Liver (tissue), 9 donors: ENCODE results near the gene GOLGA6L22. TPM values are rescaled to one million over a fixed set of nuclear protein-coding genes. Genes with fewer than 3 reads are reported as not detected.
"Not testable (repeated sequence)": the region's sequence is repeated elsewhere in the genome, so short reads cannot be mapped to it uniquely, and the experiment has no call there.

Source experiments
- DNase-seq: peaks from one replicate; pipeline ENCODE4 v3.0.0-alpha.2; 2017; ENCODE audit warnings: low spot score
- H3K27ac ChIP-seq, 2 donors: one replicate each; pipeline ENCODE4 v1.7.0; 2013; ENCODE audit warnings: inconsistent platforms in 2 of 2, low read length in 2 of 2, control low read depth in 1 of 2, low read depth in 1 of 2, mild to moderate bottlenecking in 1 of 2
- H3K27me3 ChIP-seq, 4 donors: one replicate each; pipeline versions ENCODE4 v1.6.1 to v1.7.0; 2013; ENCODE audit warnings: low read length in 3 of 4, inconsistent platforms in 1 of 4, mild to moderate bottlenecking in 1 of 4, moderate library complexity in 1 of 4; ENCODE audit not compliant: control insufficient read depth in 4 of 4, insufficient read depth in 4 of 4
- H3K36me3 ChIP-seq, 4 donors: one replicate each; pipeline versions ENCODE4 v1.6.1 to v1.7.0; 2013; ENCODE audit warnings: low read length in 3 of 4, mild to moderate bottlenecking in 3 of 4, low read depth in 1 of 4, moderate library complexity in 1 of 4; ENCODE audit not compliant: control insufficient read depth in 4 of 4, insufficient read depth in 3 of 4
- H3K4me1 ChIP-seq, 4 donors: one replicate each; pipeline versions ENCODE4 v1.6.1 to v1.7.0; 2013; ENCODE audit warnings: low read length in 3 of 4, mild to moderate bottlenecking in 3 of 4, moderate library complexity in 1 of 4; ENCODE audit not compliant: control insufficient read depth in 4 of 4, insufficient read depth in 4 of 4
- H3K4me3 ChIP-seq, 3 donors: one replicate each; pipeline versions ENCODE4 v1.6.1 to v1.7.0; 2013; ENCODE audit warnings: low read length in 3 of 3, control low read depth in 1 of 3, low read depth in 1 of 3, mild to moderate bottlenecking in 1 of 3
- H3K9ac ChIP-seq, 2 donors: one replicate each; pipeline ENCODE4 v1.7.0; 2013; ENCODE audit warnings: low read length in 2 of 2, mild to moderate bottlenecking in 2 of 2, moderate library complexity in 2 of 2, control low read depth in 1 of 2, low read depth in 1 of 2
- H3K9me3 ChIP-seq, 4 donors: one replicate each; pipeline versions ENCODE4 v1.6.1 to v1.7.0; 2013; ENCODE audit warnings: low read length in 3 of 4; ENCODE audit not compliant: control insufficient read depth in 4 of 4
- WGBS: extraction: QIAGEN DNeasy Blood & Tissue Kit; methylation state at CpG from one replicate; pipeline ENCODE4 v1.1.7; 2013; 5-methylcytosine and 5-hydroxymethylcytosine counted together
- polyA plus RNA-seq, 2 donors: library from polyadenylated mRNA; stranded (reverse) in 1 of 2; unstranded in 1 of 2; fragments of 200-250 nt in 1 of 2; fragments of >200 nt in 1 of 2; fragmentation: Nextera tagmentation in 1 of 2; extraction: Ambion mirVana in 1 of 2; gene quantifications; one replicate each; pipeline versions ENCODE4 v1.2.1 to v1.2.3, GENCODE V29; 2013 to 2015
- total RNA-seq, 2 donors: library from RNA; depleted of rRNA; stranded (reverse); fragments of >200 nt; gene quantifications; one replicate each; pipeline ENCODE4 v1.2.3, GENCODE V29; 2014
- donor health status: healthy.
- donor health status: healthy.
- donor health status: healthy.
- donor health status: healthy.
- donor health status: healthy.

GOLGA6L22 gene
- not detected for total RNA-seq
- not detected for polyA plus RNA-seq

GRCh38 chr15:22458603-22459002 lies at the start of gene GOLGA6L22:
Gene GOLGA6L22, plus strand, starts transcription at chr15:22458903. Its CDS starts 91 bp downstream, at chr15:22458994.
- WGBS, result no CpG with 5 or more reads among the region's 7 CpGs

DNA sequence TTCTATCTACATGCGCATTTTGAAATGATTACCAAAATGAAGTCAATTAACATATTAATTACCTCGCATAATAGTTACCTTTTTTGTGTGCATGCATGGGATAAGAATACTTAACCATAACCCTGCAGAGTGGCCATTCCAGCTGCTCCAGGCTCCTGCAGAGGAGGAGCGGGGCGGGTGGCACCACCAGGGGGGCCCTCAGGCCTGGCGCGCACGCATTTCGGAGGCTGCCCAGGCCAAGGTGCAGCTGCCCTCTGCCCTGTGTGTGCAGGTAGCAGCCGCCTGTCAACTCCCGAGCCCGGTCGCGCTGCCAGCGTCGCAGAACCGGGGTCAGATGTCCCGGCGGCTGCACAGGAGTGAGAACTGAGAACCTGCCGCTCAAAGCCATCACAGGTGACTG lies 41.4 kb upstream of the GOLGA6L22 start:
- H3K36me3 ChIP-seq, H3K27ac ChIP-seq, H3K9ac ChIP-seq, H3K4me3 ChIP-seq, H3K4me1 ChIP-seq, H3K27me3 ChIP-seq, DNase-seq, H3K9me3 ChIP-seq: not testable (repeated sequence)
- WGBS, result 49% methylated on average over 8 of the region's 19 CpGs

More at GRCh38 chr15:22458603-22459002, at the start of gene GOLGA6L22:
- not testable (repeated sequence) for H3K27me3 ChIP-seq, H3K9ac ChIP-seq, H3K4me3 ChIP-seq, H3K4me1 ChIP-seq, DNase-seq, H3K36me3 ChIP-seq, H3K9me3 ChIP-seq, H3K27ac ChIP-seq

DNA sequence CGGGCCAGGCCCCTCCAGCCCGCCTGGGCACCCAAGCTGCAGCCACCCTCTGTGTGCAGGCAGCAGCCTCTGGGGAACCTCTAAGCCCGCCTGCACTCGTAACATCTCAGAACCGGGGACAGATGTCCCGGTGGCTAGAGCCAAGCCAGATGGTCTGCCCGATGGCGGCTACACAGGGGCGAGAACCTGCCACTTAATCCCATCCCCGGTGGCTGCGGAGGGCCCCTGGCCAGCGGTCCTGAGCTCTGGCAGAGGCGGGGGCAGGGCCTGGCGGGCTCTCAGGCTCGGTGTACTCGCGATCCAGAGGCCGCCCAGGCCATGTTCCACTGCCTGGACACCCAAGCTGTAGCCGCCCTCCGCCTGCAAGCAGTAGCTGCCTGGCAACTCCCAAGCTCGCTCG lies 40.9 kb upstream of the GOLGA6L22 start:
- 44% methylated on average over 10 of the region's 22 CpGs for WGBS
- H3K27ac ChIP-seq, H3K9ac ChIP-seq, H3K4me1 ChIP-seq, H3K9me3 ChIP-seq, H3K4me3 ChIP-seq, H3K36me3 ChIP-seq, DNase-seq, H3K27me3 ChIP-seq: not testable (repeated sequence)

DNA sequence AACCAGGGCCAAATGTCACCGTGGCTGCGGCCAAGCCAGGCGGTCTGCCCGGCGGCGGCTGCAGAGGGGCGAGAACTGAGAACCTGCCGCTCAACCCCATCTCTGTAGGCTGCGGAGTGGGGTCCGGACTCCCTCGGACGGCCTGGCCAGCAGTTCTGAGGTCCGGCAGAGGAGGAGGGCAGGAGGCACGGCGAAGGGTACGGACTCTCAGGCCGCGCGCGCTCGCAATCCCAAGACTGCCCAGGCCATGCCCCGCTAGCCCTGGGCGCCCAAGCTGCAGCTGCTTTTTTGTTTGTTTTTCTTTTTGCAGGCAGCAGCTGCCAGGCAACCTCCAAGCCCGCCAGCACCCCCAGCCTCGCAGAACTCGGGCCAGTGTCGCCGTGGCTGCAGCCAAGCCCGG lies 40.5 kb upstream of the GOLGA6L22 start:
- H3K4me3 ChIP-seq, DNase-seq, H3K9ac ChIP-seq, H3K9me3 ChIP-seq, H3K27me3 ChIP-seq, H3K27ac ChIP-seq, H3K4me1 ChIP-seq, H3K36me3 ChIP-seq: not testable (repeated sequence)
- WGBS, result no CpG with 5 or more reads among the region's 29 CpGs

GRCh38 chr15:22418666-22419065 lies 40.0 kb upstream of the GOLGA6L22 start:
- not testable (repeated sequence) for DNase-seq, H3K4me1 ChIP-seq, H3K4me3 ChIP-seq, H3K27me3 ChIP-seq, H3K27ac ChIP-seq, H3K9ac ChIP-seq, H3K36me3 ChIP-seq, H3K9me3 ChIP-seq
- WGBS, result 57% methylated on average over 12 of the region's 33 CpGs

- H3K9me3 ChIP-seq, H3K27me3 ChIP-seq, H3K27ac ChIP-seq, H3K4me3 ChIP-seq, H3K36me3 ChIP-seq, DNase-seq, H3K9ac ChIP-seq, H3K4me1 ChIP-seq: not testable (repeated sequence)
- 86% methylated on average over 10 of the region's 13 CpGs for WGBS
Observed at GRCh38 chr15:22420340-22420739, 38.4 kb upstream of the GOLGA6L22 start.

DNA sequence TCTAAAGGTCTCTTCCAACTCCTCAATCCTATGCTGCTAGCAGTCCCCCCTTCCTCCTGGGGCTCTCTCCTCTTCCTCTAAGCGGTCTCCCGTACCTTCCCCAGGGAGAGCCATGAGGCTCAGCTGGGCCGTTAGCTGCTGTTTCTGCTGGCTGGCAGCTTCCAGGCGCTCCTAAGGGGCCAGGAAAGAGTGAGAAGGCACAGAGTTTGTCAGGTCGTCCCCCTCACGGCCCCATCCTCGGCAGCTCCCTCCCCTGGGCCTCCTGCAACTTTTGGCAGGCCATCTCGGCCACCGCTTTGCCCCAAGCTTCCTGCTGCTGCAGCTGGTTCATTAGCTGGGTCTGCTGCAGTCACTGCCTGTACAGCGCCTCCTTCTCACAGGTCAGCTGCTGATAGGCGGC lies 29.3 kb upstream of the GOLGA6L22 start:
- H3K36me3 ChIP-seq, H3K9me3 ChIP-seq, H3K9ac ChIP-seq, DNase-seq, H3K4me1 ChIP-seq, H3K27ac ChIP-seq, H3K4me3 ChIP-seq, H3K27me3 ChIP-seq: not testable (repeated sequence)
- 72% methylated on average over 7 of the region's 11 CpGs for WGBS

DNA sequence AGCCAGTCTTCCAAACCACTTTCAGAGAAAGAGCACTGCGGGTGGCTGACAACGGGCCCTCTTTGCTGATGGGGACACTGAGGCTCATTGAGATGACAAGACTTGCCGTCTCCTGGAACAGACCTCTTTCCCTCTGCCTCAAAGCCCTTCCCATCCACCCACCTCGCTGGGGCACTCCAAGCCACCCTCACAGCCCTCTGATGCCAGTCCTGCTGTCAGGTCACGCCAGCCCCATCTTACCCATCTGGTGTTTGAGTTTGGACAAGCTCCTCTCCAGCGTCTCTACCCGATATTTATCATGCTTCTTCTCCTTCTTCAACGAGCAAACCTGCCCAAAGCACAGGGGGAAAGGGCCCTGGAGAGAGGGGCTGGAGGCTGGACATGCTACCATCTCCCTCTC lies 27.0 kb upstream of the GOLGA6L22 start:
- H3K27ac ChIP-seq, H3K9ac ChIP-seq, H3K4me1 ChIP-seq, H3K4me3 ChIP-seq, DNase-seq, H3K27me3 ChIP-seq, H3K36me3 ChIP-seq, H3K9me3 ChIP-seq: not testable (repeated sequence)
- WGBS, result 85% methylated on average over 7 of the region's 8 CpGs
